ENCODE results near the gene BBOX1. TPM values are rescaled to one million over a fixed set of nuclear protein-coding genes. Genes with fewer than 3 reads are reported as not detected.

Gene BBOX1
- total and polyA plus RNA-seq, 2 of the 4 experiments (the other 2 are of a cell fraction): not detected

- WGBS, 2 experiments (ENCODE audit: extremely low coverage in 2 of 2, insufficient read length in 1 of 2): 76% methylated on average over 3 of the region's 3 CpGs; no CpG with 5 or more reads in 1 of the 2 experiments
- no peak overlapping the region for H4K91ac ChIP-seq (ENCODE audit: insufficient read depth, low read depth, low read length)
Measured at GRCh38 chr11:27118949-27119348, 78.3 kb downstream of the BBOX1 start.

More at GRCh38 chr11:27118949-27119348, 78.3 kb downstream of the BBOX1 start:
- no peak for TF ChIP-seq RCOR1 (IDR thresholded peaks at IDR 0.05; ENCODE audit: insufficient replicate concordance, low read length)
- no peak for TF ChIP-seq ELK1 (IDR thresholded peaks at IDR 0.05; ENCODE audit: borderline replicate concordance, low read depth, low read length)
- TF ChIP-seq NFE2L2 (IDR thresholded peaks at IDR 0.05; ENCODE audit: low read depth, low read length): no peak
- TF ChIP-seq MAFK (IDR thresholded peaks at IDR 0.05; ENCODE audit: low read depth, low read length): no peak
- no peak for TF ChIP-seq CTCF (conservative IDR thresholded peaks at IDR 0.05; ENCODE audit: low read depth, low read length)
- TF ChIP-seq USF2 (IDR thresholded peaks at IDR 0.05; ENCODE audit: low read depth, low read length): no peak
- no peak for TF ChIP-seq FOS (IDR thresholded peaks at IDR 0.05; ENCODE audit: low read depth, low read length)
- no peak for TF ChIP-seq POLR2A (IDR thresholded peaks at IDR 0.05; ENCODE audit: low read depth, low read length)
- no peak for TF ChIP-seq CHD1 (IDR thresholded peaks at IDR 0.05; ENCODE audit: low read depth, low read length)
- no peak for TF ChIP-seq SMC3 (IDR thresholded peaks at IDR 0.05; ENCODE audit: low read depth, low read length)
- TF ChIP-seq BHLHE40 (IDR thresholded peaks at IDR 0.05; ENCODE audit: low read depth, low read length): no peak
- TF ChIP-seq RFX5 (IDR thresholded peaks at IDR 0.05; ENCODE audit: low read depth, low read length): no peak
- no peak for TF ChIP-seq RAD21 (IDR thresholded peaks at IDR 0.05; ENCODE audit: low read length)
- TF ChIP-seq MAZ (IDR thresholded peaks at IDR 0.05; ENCODE audit: borderline replicate concordance, low read depth, low read length): no peak
- no peak for TF ChIP-seq MXI1 (IDR thresholded peaks at IDR 0.05; ENCODE audit: borderline replicate concordance, low read depth, low read length)
- TF ChIP-seq CEBPB (IDR thresholded peaks at IDR 0.05; ENCODE audit: low read depth, low read length): no peak
- Histone ChIP-seq H3K4ac (ENCODE audit: low read depth, low read length) (no peak overlapping the region), H4K8ac (ENCODE audit: low read depth in 2 of 2, low read length in 2 of 2) (no peak overlapping the region), H3K27ac (ENCODE audit: insufficient read depth, low read length) (no peak overlapping the region), H3K4me1 (ENCODE audit: control insufficient read depth, insufficient read depth, low read length) (no peaks in the 10 kb centered on the region), H4K20me1 (ENCODE audit: insufficient read depth, low read length) (no peaks in the 10 kb centered on the region), H3K4me3 (ENCODE audit: insufficient read depth, low read depth, low read length) (no peak overlapping the region), H3K79me1 (ENCODE audit: low read depth in 1 of 2, low read length in 2 of 2) (no peaks in the 10 kb centered on the region), H2AFZ (replicated peaks; ENCODE audit: low read length, poor library complexity) (no peak overlapping the region), H3K36me3 (ENCODE audit: control insufficient read depth, insufficient read depth, low read length) (no peaks in the 10 kb centered on the region), H3K18ac (ENCODE audit: low read depth, low read length) (no peak overlapping the region), H3K14ac (replicated peaks; ENCODE audit: low read depth, low read length) (no peak overlapping the region), H2BK20ac (ENCODE audit: low read depth, low read length) (no peak overlapping the region), H3K27me3 (ENCODE audit: control insufficient read depth, insufficient read depth, low read length) (no peaks in the 10 kb centered on the region; the same call in 1 of the 2 replicates), H2BK5ac (ENCODE audit: low read depth, low read length, poor library complexity, severe bottlenecking) (no peak overlapping the region), H3K56ac (ENCODE audit: extremely low read depth, insufficient read depth, low read length) (no peak overlapping the region), H3K9ac (ENCODE audit: low read depth, low read length) (no peak overlapping the region), H2BK15ac (ENCODE audit: low read depth, low read length) (no peak overlapping the region), H3K4me2 (ENCODE audit: low read depth, low read length) (no peak overlapping the region), H3K9me3 (ENCODE audit: control insufficient read depth, insufficient read depth, low read length) (no peaks in the 10 kb centered on the region), H2AK9ac (replicated peaks; ENCODE audit: low read depth, low read length, poor library complexity) (no peak overlapping the region), H3K9me1 (ENCODE audit: insufficient read depth, low read length) (no peaks in the 10 kb centered on the region), H4K5ac (ENCODE audit: low read depth, low read length) (no peak overlapping the region), H2AK5ac (ENCODE audit: low read depth, low read length) (no peak overlapping the region), H2BK120ac (ENCODE audit: low read depth, low read length) (no peak overlapping the region), H3K23ac (ENCODE audit: low read depth, low read length) (no peak overlapping the region)
- dilution Hi-C loops (cut with HindIII; ENCODE audit: low sequenced_read_pairs, unreplicated experiment) (no loop called here), intact Hi-C loops (cut with micrococcal nuclease) (no loop called here), in situ Hi-C loops (cut with MboI; ENCODE audit: low sequenced_read_pairs) (no loop called here)
- CTCF ChIA-PET: no interaction called here
- DNase-seq (no peak), ATAC-seq (ENCODE audit: low read depth) (no peak)
- POLR2A ChIA-PET (ENCODE audit: unreplicated experiment): no interaction called here
- BruUV-seq (replicated peaks): no TSS peak

All from IMR-90 (cell line).